H1 (cell line): Measurements from ENCODE around the gene OXA1L. TPM values are rescaled to one million over a fixed set of nuclear protein-coding genes. Genes with fewer than 3 reads are reported as not detected.

Experiments used
- CTCF ChIA-PET: fragments of 300-600 bp; sonication (Branson Sonifier 250); formaldehyde crosslinking; loops from one replicate; lab custom pipeline; 2021; ENCODE audit not compliant: partially characterized antibody; lab: Charles Lee
- POLR2A ChIA-PET: fragments of 300-600 bp; sonication (Branson Sonifier 250); formaldehyde crosslinking; loops from one replicate; lab custom pipeline; 2021; ENCODE audit warnings: inconsistent platforms; ENCODE audit not compliant: partially characterized antibody; lab: Charles Lee
- DNase-seq, 2 experiments: peaks; one replicate each; pipeline versions ENCODE4 v3.0.0 to v3.0.0-alpha.2; 2010 to 2022; ENCODE audit warnings: low spot score in 2 of 2, low read depth in 1 of 2, mixed read lengths in 1 of 2
- FAIRE-seq: peaks from 2 replicates; lab custom pipeline; 2011; peaks lifted over from hg19 to GRCh38; lab: Jason Lieb, UNC
- H2AFZ ChIP-seq: 2 replicates; pipeline ENCODE4 v1.8.1; 2012; ENCODE audit warnings: low read length, inconsistent platforms
- H2AK5ac ChIP-seq: 2 replicates; pipeline ENCODE4 v1.6.1; 2013; ENCODE audit warnings: low read depth, low read length
- H2BK120ac ChIP-seq: replicated peaks from 2 replicates; pipeline ENCODE3; 2013; ENCODE audit warnings: low read depth, low read length, inconsistent platforms
- H2BK12ac ChIP-seq: 2 replicates; pipeline ENCODE4 v1.6.1; 2013; ENCODE audit warnings: low read depth, low read length
- H2BK15ac ChIP-seq: 2 replicates; pipeline ENCODE4 v1.6.1; 2013; ENCODE audit warnings: low read length
- H2BK20ac ChIP-seq: 2 replicates; pipeline ENCODE4 v1.6.1; 2013; ENCODE audit warnings: low read length
- H2BK5ac ChIP-seq: 2 replicates; pipeline ENCODE4 v1.6.1; 2013; ENCODE audit warnings: low read depth, low read length
- H3K14ac ChIP-seq: 2 replicates; pipeline ENCODE4 v1.6.1; 2013; ENCODE audit warnings: inconsistent platforms; ENCODE audit not compliant: insufficient read length
- H3K18ac ChIP-seq: 2 replicates; pipeline ENCODE4 v1.6.1; 2013; ENCODE audit warnings: low read length; ENCODE audit errors: extremely low read depth
- H3K23ac ChIP-seq: 2 replicates; pipeline ENCODE4 v1.6.1; 2013; ENCODE audit warnings: inconsistent platforms; ENCODE audit not compliant: insufficient read length
- H3K23me2 ChIP-seq: 2 replicates; pipeline ENCODE4 v1.6.1; 2013; ENCODE audit warnings: low read depth, low read length
- H3K27ac ChIP-seq: 2 replicates; pipeline ENCODE4 v1.6.1; 2011; ENCODE audit warnings: low read depth, low read length, inconsistent platforms
- H3K27me3 ChIP-seq, 4 experiments: replicated peaks in 1 of 4; 1 replicate in 1 of 4; 2 replicates in 3 of 4; pipeline versions ENCODE4 v1.6.1 to v1.8.1; 2011 to 2013; ENCODE audit warnings: low read length in 3 of 4, mild to moderate bottlenecking in 3 of 4, inconsistent platforms in 2 of 4, mixed read lengths in 2 of 4, moderate library complexity in 1 of 4; ENCODE audit not compliant: control insufficient read depth in 3 of 4, insufficient read depth in 3 of 4; ENCODE audit errors: extremely low read depth in 1 of 4
- H3K36me3 ChIP-seq, 4 experiments: 2 replicates each; pipeline versions ENCODE4 v1.6.1 to v1.8.1; 2011 to 2013; ENCODE audit warnings: mild to moderate bottlenecking in 4 of 4, low read length in 3 of 4, moderate library complexity in 2 of 4, control low read depth in 1 of 4, inconsistent platforms in 1 of 4; ENCODE audit not compliant: insufficient read depth in 4 of 4, control insufficient read depth in 2 of 4
- H3K4ac ChIP-seq: replicated peaks from 2 replicates; pipeline ENCODE3; 2013; ENCODE audit warnings: low read length, low read depth, mixed read lengths, inconsistent platforms; ENCODE audit not compliant: insufficient read length
- H3K4me1 ChIP-seq, 4 experiments: replicated peaks in 1 of 4; 1 replicate in 1 of 4; 2 replicates in 3 of 4; pipeline versions ENCODE4 v1.6.1 to v1.8.1; 2011 to 2013; ENCODE audit warnings: low read length in 3 of 4, inconsistent platforms in 2 of 4, mixed read lengths in 1 of 4; ENCODE audit not compliant: insufficient read depth in 4 of 4, control insufficient read depth in 3 of 4
- H3K4me2 ChIP-seq, 2 experiments: 2 replicates each; pipeline versions ENCODE4 v1.6.1 to v1.8.1; 2011 to 2013; ENCODE audit warnings: low read depth in 2 of 2, low read length in 2 of 2, control low read depth in 1 of 2, inconsistent platforms in 1 of 2, mild to moderate bottlenecking in 1 of 2; ENCODE audit not compliant: insufficient read depth in 1 of 2
- H3K4me3 ChIP-seq, 4 experiments: fragments of 200-600, 300-600 bp in 1 of 4; sonication (generic), shearing (Covaris generic), sonication (Bioruptor Twin) in 1 of 4; 2 replicates each; pipeline versions ENCODE4 v1.5.1 to v1.8.1; 2011 to 2016; ENCODE audit warnings: low read length in 4 of 4, low read depth in 3 of 4, control low read depth in 2 of 4, inconsistent platforms in 2 of 4, mild to moderate bottlenecking in 2 of 4, mixed read lengths in 1 of 4, moderate library complexity in 1 of 4; ENCODE audit not compliant: insufficient read depth in 2 of 4; ENCODE audit errors: extremely low read depth in 1 of 4
- H3K56ac ChIP-seq: replicated peaks from 2 replicates; pipeline ENCODE3; 2013; ENCODE audit warnings: low read depth, mild to moderate bottlenecking, mixed read lengths, low read length, inconsistent platforms; ENCODE audit not compliant: insufficient read length
- H3K79me1 ChIP-seq: 2 replicates; pipeline ENCODE4 v1.6.1; 2013; ENCODE audit warnings: low read depth, low read length, control low read depth
- H3K79me2 ChIP-seq, 2 experiments: 2 replicates each; pipeline versions ENCODE4 v1.6.1 to v1.8.1; 2012 to 2013; ENCODE audit warnings: low read length in 2 of 2, mild to moderate bottlenecking in 2 of 2, inconsistent platforms in 1 of 2; ENCODE audit not compliant: insufficient read depth in 2 of 2, control insufficient read depth in 1 of 2
- H3K9ac ChIP-seq, 4 experiments: replicated peaks in 1 of 4; 1 replicate in 1 of 4; 2 replicates in 3 of 4; pipeline versions ENCODE4 v1.6.1 to v1.8.1; 2011 to 2013; ENCODE audit warnings: low read depth in 3 of 4, low read length in 3 of 4, control low read depth in 2 of 4, mild to moderate bottlenecking in 2 of 4, moderate library complexity in 2 of 4, inconsistent platforms in 1 of 4; ENCODE audit errors: extremely low read depth in 1 of 4
- H3K9me3 ChIP-seq, 2 experiments: 2 replicates each; pipeline versions ENCODE4 v1.6.1 to v1.8.1; 2012 to 2013; ENCODE audit warnings: mild to moderate bottlenecking in 2 of 2, moderate library complexity in 2 of 2, control low read depth in 1 of 2, inconsistent platforms in 1 of 2, low read depth in 1 of 2, low read length in 1 of 2, mixed read lengths in 1 of 2; ENCODE audit not compliant: insufficient read depth in 2 of 2
- H4K20me1 ChIP-seq, 2 experiments: replicated peaks in 1 of 2; 2 replicates each; pipeline versions ENCODE3 to v1.8.1; 2011 to 2013; ENCODE audit warnings: inconsistent platforms in 2 of 2, low read length in 2 of 2, mild to moderate bottlenecking in 1 of 2; ENCODE audit not compliant: insufficient read depth in 2 of 2, control insufficient read depth in 1 of 2
- H4K5ac ChIP-seq: 2 replicates; pipeline ENCODE4 v1.6.1; 2013; ENCODE audit warnings: low read length, low read depth, mixed read lengths, inconsistent platforms; ENCODE audit not compliant: insufficient read length
- H4K8ac ChIP-seq: 2 replicates; pipeline ENCODE4 v1.8.0; 2013; ENCODE audit warnings: mild to moderate bottlenecking, moderate library complexity, low read length, inconsistent platforms; ENCODE audit not compliant: insufficient read depth; ENCODE audit errors: extremely low read depth
- H4K91ac ChIP-seq: replicated peaks from 2 replicates; pipeline ENCODE3; 2013; ENCODE audit warnings: low read length, mixed read lengths, inconsistent platforms; ENCODE audit not compliant: insufficient read length
- ATF3 ChIP-seq: IDR thresholded peaks from 2 replicates; pipeline ENCODE4 v1.6.1; 2011; ENCODE audit warnings: low read depth, mild to moderate bottlenecking, low read length; ENCODE audit not compliant: insufficient read depth
- RAD21 ChIP-seq, 2 experiments: IDR thresholded peaks in 1 of 2; conservative IDR thresholded peaks in 1 of 2; 2 replicates each; pipeline ENCODE4 v1.6.1; 2011; ENCODE audit warnings: low read depth in 2 of 2, low read length in 2 of 2, improper control_type of control experiment in 1 of 2, inconsistent platforms in 1 of 2, mild to moderate bottlenecking in 1 of 2, moderate library complexity in 1 of 2
- TAF1 ChIP-seq: IDR thresholded peaks from 2 replicates; pipeline ENCODE4 v1.6.1; 2011; ENCODE audit warnings: mild to moderate bottlenecking, low read depth, low read length
- WGBS, 2 experiments: shearing (Covaris generic) in 1 of 2; methylation state at CpG; one replicate each; pipeline versions ENCODE4 v1.1.6 to v1.1.7; 2013 to 2015; ENCODE audit warnings: low lambda C conversion rate in 2 of 2, mixed read lengths in 2 of 2, inconsistent platforms in 1 of 2, low coverage in 1 of 2, missing lambda C conversion rate in 1 of 2; ENCODE audit not compliant: insufficient replicate concordance in 2 of 2, insufficient coverage in 1 of 2, insufficient read length in 1 of 2; ENCODE audit errors: extremely low coverage in 1 of 2, missing lambda C conversion rate in 1 of 2; 5-methylcytosine and 5-hydroxymethylcytosine counted together
- polyA plus RNA-seq, 7 experiments: library from polyadenylated mRNA; depleted of rRNA in 3 of 7; stranded (reverse) in 5 of 7; unstranded in 2 of 7; fragments of >200 nt in 5 of 7; fragments of 200-250 nt in 2 of 7; gene quantifications; 1 replicate in 5 of 7; 2 replicates in 1 of 7; 4 replicates in 1 of 7; pipeline versions ENCODE4 v1.2.1 to v1.2.3, GENCODE V29; 2011 to 2013; ENCODE audit warnings: missing spikeins in 2 of 7, mixed read lengths in 2 of 7
- total RNA-seq: library from RNA; stranded (reverse); fragmentation: NEBNext Ultra II Directional; extraction: Animal tissue kit (Norgen Biotek cat#: 25700); gene quantifications from 2 replicates; pipeline ENCODE4 v1.2.1, GENCODE V29; 2021
- TF ChIP-seq, protein P1 (sequence below), 3 experiments: IDR thresholded peaks; 1 replicate in 2 of 3; 2 replicates in 1 of 3; pipeline versions ENCODE4 v1.5.1 to v1.6.1; 2011; ENCODE audit warnings: low read length in 3 of 3, mild to moderate bottlenecking in 3 of 3, inconsistent platforms in 2 of 3, low read depth in 1 of 3, moderate library complexity in 1 of 3; ENCODE audit not compliant: insufficient read depth in 1 of 3; ENCODE audit errors: control extremely low read depth in 1 of 3

The OXA1L gene
- total and polyA plus RNA-seq, 2 of the 8 experiments (the other 6 are each of a cell fraction or from before 2014, with no cell fraction given) = 125 to 199 TPM

DNA sequence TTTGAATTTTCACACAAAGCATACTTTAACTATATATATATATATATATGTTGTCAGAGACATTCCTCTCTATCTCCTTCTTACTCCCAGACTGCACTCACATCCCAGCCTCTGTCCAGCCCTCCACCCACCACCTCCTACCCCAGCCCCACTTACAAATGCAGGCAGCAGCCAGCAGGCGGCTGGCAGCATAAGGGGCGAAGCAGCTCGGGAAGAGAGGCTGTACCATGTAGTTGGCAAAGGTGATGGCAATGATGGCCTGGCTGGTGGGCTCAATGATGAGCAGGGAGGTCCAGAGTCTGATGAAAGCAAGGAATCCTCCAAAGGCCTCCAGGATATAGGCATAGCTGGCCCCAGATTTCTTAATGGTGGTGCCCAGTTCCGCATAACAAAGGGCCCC lies 46.3 kb downstream of the OXA1L start:
- POLR2A ChIA-PET = interaction anchor here (0.8 to 2.7 kb wide), 6 partner anchors 10 to 35 kb away, joined by 3 to 20 read pairs (median 4); no protein-coding TSS in a partner anchor
- DNase-seq = peak in 1 of 2 experiments; percentile 58
- H3K9me3 ChIP-seq = no peaks in the 10 kb centered on the region

More for the DNA sequence above, 46.3 kb downstream of the OXA1L start:
- no peak overlapping the region for H3K18ac ChIP-seq
- H3K79me2 ChIP-seq = no peaks in the 10 kb centered on the region
- H3K14ac ChIP-seq = no peak overlapping the region
- H2AFZ ChIP-seq = 0 out of 2 replicates have a peak overlapping the region, but pooled peaks have one; percentile 29
- H2AK5ac ChIP-seq = no peak overlapping the region
- H2BK12ac ChIP-seq = no peak overlapping the region
- no peaks in the 10 kb centered on the region; the same call in 1 of the 2 replicates for H3K23me2 ChIP-seq
- no peak overlapping the region for H3K9ac ChIP-seq
- no peak overlapping the region for H2BK120ac ChIP-seq
- H3K79me1 ChIP-seq = no peaks in the 10 kb centered on the region
- H3K4ac ChIP-seq = no peak overlapping the region
- no peak overlapping the region for H3K4me3 ChIP-seq
- peaks cover 5 to 16% (median 11%) of the 10 kb centered on the region in 4 experiments for H3K4me1 ChIP-seq
- no peak overlapping the region for H3K23ac ChIP-seq
- no peak for FAIRE-seq
- H3K4me2 ChIP-seq = peak overlapping the region in 1 of 2 experiments; percentile 38; a peak in 2 of 4 replicates
- H2BK15ac ChIP-seq = no peak overlapping the region
- H2BK20ac ChIP-seq = no peak overlapping the region
- WGBS, 2 experiments = 77% methylated on average over 4 of the region's 4 CpGs; no CpG with 5 or more reads in 1 of the 2 experiments
- no peak overlapping the region; the same call in 1 of the 2 replicates for H2BK5ac ChIP-seq
- no peak overlapping the region for H4K8ac ChIP-seq
- H4K20me1 ChIP-seq = no peaks in the 10 kb centered on the region
- H3K27me3 ChIP-seq = no peaks in the 10 kb centered on the region
- TF ChIP-seq RAD21 (IDR thresholded peaks at IDR 0.05 in 1 of 2, conservative IDR thresholded peaks at IDR 0.05 in 1 of 2; ENCODE audit: low read depth in 2 of 2, low read length in 2 of 2) = peak; percentile 27 to 31; a peak in 2 of 4 replicates
- no peak for TF ChIP-seq ATF3
- no peak for TF ChIP-seq TAF1
- TF ChIP-seq, protein P1, sequence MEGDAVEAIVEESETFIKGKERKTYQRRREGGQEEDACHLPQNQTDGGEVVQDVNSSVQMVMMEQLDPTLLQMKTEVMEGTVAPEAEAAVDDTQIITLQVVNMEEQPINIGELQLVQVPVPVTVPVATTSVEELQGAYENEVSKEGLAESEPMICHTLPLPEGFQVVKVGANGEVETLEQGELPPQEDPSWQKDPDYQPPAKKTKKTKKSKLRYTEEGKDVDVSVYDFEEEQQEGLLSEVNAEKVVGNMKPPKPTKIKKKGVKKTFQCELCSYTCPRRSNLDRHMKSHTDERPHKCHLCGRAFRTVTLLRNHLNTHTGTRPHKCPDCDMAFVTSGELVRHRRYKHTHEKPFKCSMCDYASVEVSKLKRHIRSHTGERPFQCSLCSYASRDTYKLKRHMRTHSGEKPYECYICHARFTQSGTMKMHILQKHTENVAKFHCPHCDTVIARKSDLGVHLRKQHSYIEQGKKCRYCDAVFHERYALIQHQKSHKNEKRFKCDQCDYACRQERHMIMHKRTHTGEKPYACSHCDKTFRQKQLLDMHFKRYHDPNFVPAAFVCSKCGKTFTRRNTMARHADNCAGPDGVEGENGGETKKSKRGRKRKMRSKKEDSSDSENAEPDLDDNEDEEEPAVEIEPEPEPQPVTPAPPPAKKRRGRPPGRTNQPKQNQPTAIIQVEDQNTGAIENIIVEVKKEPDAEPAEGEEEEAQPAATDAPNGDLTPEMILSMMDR (IDR thresholded peaks at IDR 0.05; ENCODE audit: control extremely low read depth in 1 of 3, insufficient read depth in 1 of 3, low read depth in 1 of 3, low read length in 3 of 3) = peak; percentile 47 to 64 (median 55)
- peak overlapping the region; percentile 42 for H3K56ac ChIP-seq
- H3K36me3 ChIP-seq = no peaks in the 10 kb centered on the region
- H4K5ac ChIP-seq = no peak overlapping the region
- no peak overlapping the region for H4K91ac ChIP-seq
- no peak overlapping the region for H3K27ac ChIP-seq
- CTCF ChIA-PET = interaction anchor here (0.6 to 53.1 kb wide), 19 partner anchors 9 to 1446 kb away, joined by 3 to 1562 read pairs (median 4); partner anchors contain the start of genes LRP10, MMP14, OXA1L and REM2
